Frontal cortex (tissue), 4 donors: ENCODE measurements around the gene GHRH. TPM values are rescaled to one million over a fixed set of nuclear protein-coding genes. Genes with fewer than 3 reads are reported as not detected.

Experiments used
- DNase-seq, 2 donors: peaks; one replicate each; pipeline ENCODE4 v3.0.0; 2012; ENCODE audit warnings: low spot score in 2 of 2
- FAIRE-seq: peaks from 2 replicates; lab custom pipeline; 2012; peaks lifted over from hg19 to GRCh38; lab: Jason Lieb, UNC
- total RNA-seq: library from RNA; depleted of rRNA; stranded (reverse); fragments of >200 nt; gene quantifications from one replicate; pipeline ENCODE4 v1.2.3, GENCODE V29; 2014
- donor health status: control.
- donor health status: control.
- donor health status: control.

Gene GHRH
- total RNA-seq, 1 donor from 2014 or later = not detected

GRCh38 chr20:37220731-37221130 is 40.9 kb downstream of the GHRH start:
- DNase-seq (no peak), FAIRE-seq (no peak)

GRCh38 chr20:37219751-37220668 is 41.6 kb downstream of the GHRH start:
- no peak for DNase-seq
- no peak for FAIRE-seq

DNA sequence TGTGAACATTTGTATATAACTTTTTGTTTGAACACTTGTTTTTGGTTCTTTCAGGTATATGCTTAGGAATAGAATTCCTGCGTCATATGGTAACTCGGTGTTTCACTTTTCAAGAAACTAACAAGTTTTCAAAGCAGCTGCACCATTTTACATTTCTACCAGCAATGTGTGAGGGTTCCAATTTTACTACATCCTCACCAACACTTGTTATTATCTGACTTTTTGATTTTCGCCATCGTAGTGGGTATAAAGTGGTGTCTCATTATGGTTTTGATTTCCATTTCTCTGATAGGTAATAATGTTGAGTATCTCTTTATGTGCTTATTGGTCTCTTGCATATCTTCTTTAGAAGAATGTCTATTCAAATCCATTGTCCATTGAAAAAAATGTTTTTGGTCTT is 42.6 kb downstream of the GHRH start:
- no peak for FAIRE-seq
- DNase-seq = no peak

DNA sequence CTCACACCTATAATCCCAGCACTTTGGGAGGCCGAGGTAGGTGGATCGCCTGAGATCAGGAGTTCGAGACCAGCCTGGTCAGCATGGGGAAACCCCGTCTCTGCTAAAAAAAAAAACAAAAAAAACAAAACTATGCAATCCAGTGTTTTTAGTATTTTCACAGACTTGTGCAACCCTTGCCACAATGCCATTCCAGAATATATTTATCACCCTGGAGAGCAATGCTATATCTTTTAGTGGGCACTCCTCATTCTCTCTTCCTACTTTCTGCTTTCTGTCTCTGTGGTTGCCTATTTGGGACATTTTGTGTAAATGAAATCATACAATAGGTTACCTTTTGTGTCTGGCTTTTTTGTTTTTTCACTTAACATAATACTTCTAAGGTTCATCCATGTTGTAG is 43.2 kb downstream of the GHRH start:
- DNase-seq (no peak), FAIRE-seq (no peak)

DNA sequence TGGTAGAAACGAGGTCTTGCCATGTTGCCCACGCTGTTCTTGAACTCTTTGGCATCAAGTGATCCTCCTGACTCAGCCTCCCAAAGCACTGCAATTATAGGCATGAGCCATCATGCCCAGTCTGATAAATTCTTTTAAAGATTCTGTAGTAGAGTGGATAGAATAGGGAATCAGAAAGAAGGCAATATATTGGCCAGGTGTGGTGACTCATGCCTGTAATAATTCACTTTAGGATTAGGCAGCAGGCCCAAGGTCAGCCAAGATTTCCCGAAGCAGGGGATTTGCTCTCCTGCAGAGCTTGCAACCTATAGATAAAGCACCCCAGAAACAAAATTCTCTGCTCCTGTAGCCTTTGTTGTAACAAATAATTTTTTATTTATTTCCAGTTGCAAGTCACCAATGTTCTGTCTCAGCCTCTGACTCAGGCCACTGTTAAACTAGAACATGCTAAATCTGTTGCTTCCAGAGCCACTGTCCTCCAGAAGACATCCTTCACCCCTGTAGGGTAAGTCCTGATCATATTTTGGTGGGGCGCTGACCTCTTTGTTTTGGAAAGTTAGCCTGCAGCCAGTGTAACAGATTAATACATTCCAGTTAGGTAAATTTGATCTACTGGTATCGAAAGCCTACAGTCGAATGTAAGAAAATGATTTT is 51.8 kb downstream of the GHRH start:
- DNase-seq (no peak), FAIRE-seq (no peak)

- no peak for DNase-seq
- no peak for FAIRE-seq
Measured at GRCh38 chr20:37209193-37209592, 52.4 kb downstream of the GHRH start.

DNA sequence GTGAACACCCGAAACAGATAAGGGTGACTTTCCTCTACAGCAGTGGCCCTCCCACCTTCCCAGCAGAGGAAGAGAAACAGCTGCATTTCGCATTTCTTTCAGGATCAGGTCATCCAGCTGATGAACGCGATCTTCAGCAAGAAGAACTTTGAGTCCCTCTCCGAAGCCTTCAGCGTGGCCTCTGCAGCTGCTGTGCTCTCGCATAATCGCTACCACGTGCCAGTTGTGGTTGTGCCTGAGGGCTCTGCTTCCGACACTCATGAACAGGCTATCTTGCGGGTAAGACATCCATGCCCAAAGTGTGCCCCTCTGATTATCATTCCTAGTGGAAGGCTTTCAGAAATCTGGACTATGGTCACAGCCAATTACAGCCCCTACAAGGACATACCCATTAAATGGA is 54.4 kb downstream of the GHRH start:
- DNase-seq = no peak

DNA sequence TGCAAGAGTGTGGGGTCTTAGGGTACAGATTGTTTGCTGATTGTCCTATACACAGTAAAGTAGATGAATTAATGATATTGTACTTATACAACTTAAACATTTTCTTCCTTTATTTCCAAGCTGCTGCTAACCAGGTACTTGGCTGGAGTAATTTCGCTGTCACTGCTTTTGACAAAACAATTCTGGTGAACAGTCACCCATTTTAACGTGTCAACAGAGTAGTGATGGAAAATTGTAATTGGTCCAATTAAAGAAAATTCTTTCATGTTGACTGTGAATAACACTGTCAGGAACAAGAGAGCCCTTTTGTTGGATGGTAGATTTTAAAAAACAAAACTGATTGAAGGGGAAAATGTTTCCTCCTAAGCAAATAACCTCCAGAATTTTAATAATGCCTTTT is 55.8 kb downstream of the GHRH start:
- FAIRE-seq = no peak
- no peak for DNase-seq

More for the DNA sequence above, 54.4 kb downstream of the GHRH start:
- FAIRE-seq = no peak

DNA sequence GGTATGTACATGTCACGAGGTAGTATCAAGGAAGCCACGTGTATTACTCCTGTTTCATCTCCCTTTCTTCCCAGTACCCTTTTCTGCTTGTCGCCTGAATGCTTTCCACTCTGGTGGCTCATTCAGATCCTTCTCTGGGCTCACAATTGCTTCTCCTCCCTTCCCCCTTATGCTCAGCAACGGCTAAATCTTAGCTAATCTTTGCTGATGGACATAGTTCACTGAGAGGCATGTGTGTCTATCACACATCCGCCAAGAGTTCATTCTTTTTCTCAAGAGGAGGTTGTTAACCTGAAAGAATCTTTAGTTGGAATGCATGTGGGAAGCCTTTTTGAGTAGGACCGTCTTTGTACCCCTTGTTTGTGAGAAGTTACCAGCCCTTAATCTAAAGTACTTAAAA is 56.5 kb downstream of the GHRH start:
- FAIRE-seq = no peak

DNA sequence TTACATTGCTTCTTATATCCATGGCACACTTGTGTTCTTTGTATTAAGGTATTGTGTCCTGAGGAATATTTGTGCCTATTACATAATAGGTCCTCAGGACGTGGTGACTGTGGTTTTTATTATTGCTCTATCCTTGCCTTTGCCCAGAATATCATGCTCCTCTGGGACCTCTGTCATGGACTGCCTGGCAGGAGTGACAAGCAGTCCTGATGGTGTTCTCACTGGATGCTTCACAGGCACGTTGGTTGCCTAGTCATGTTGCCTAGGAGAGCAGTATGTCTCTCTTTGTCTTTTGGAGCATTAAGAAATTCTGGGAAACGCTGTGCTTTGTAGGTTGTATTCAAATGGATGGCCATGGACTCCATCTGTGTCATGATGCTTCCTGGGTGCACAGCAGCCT is 57.6 kb downstream of the GHRH start:
- DNase-seq = no peak
- no peak for FAIRE-seq

More for the DNA sequence above, 56.5 kb downstream of the GHRH start:
- no peak for DNase-seq

DNA sequence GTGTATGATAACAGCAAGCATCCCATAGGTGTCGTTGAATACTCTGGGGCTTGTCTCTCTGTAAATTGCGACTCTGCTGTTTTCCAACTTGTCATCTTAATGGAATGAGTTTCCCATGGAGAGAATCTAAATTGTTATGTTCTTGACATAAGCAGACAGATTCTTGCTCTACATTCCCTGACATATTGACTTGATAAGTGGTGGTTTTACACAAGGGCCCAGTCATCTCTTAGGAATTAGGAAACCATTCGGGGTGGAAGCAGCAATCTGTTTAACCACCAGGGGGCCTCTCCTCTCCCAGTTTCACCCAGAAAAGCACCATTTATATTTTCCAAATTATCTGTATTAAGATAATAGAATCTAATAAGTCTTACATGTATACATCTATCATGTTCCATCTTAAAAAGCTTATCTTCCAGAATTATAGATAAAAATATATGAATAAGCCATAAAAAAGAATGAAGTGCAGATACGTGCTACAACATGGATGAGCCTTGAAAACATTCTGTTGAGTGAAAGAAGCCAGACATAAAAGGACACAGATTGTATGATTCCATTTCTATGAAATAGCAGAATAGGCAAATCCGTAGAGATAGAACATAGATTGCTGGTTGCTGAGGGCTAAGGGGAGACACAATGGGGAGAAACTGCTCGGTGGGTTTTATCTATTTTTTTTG is 59.2 kb downstream of the GHRH start:
- no peak for FAIRE-seq
- DNase-seq = peak in 1 of 2 donors; percentile 45

GRCh38 chr20:37201827-37202162 is 59.8 kb downstream of the GHRH start:
- FAIRE-seq = no peak
- DNase-seq = no peak

Other genes starting within 250 kb of the GHRH start
- gene RBL1, start 165.8 kb downstream of the GHRH start, total RNA-seq = 25.7 TPM
- 123 TPM for gene RPN2, start 82.5 kb downstream of the GHRH start, total RNA-seq
- 5.3 TPM for gene MROH8, start 82.3 kb downstream of the GHRH start, total RNA-seq
- gene MANBAL, start 27.8 kb upstream of the GHRH start, total RNA-seq = 14.7 TPM
- gene SRC, start 84.3 kb upstream of the GHRH start, total RNA-seq = 20.8 TPM